NCI-H2107 treated with DMSO at 0.1 percent for 48 hours (cell line): ENCODE data around the gene FOXS1.
"Not testable (repeated sequence)": the region's sequence is repeated elsewhere in the genome, so short reads cannot be mapped to it uniquely, and the experiment has no call there.

Experiments
- DNase-seq: peaks from one replicate; lab custom pipeline; 2025; ENCODE audit not compliant: unreplicated experiment; lab: John Stamatoyannopoulos, UW

The FOXS1 gene

GRCh38 chr20:31840906-31841816, 4.2 kb downstream of the FOXS1 start:
- no peak for DNase-seq

DNA sequence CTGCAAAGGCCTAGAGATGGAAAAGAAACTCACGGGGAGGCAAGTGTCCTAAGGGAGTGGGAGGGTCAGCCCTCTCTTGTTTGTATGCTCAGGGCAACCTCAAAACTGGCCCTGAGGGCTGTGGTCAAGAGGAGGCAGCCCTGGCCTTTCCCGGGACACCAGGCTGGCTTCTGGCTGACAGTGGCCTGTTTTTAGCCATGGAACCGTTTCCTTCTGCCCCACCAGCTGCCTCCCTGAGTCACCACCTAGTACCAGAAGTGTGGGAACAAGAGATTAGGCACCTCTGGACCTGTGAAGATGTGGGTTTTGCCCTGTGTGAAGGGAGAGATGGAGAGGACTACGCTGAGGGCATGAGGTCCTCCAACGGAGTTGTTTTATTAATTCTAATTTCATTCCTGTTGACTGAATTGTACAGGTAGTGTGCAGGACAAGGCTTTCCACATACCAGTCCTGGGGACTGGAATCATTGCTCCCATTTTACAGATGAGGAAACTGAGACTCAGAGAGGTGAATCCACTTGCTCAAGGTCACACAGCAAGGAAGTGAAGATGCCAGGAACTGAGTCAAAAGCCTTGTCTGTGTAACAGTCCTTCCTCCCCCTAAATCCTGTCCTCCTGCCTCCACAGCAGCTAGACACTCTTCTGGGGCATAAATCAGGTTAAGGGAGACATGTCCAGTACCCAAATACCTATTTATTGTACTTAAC, 5.5 kb downstream of the FOXS1 start:
- no peak for DNase-seq

- DNase-seq = no peak
Observed at GRCh38 chr20:31838646-31839292, 6.6 kb downstream of the FOXS1 start.

- DNase-seq = no peak
Observed at GRCh38 chr20:31837896-31838397, 7.5 kb downstream of the FOXS1 start.

- DNase-seq = no peak
Observed at GRCh38 chr20:31836853-31837608, 8.4 kb downstream of the FOXS1 start.

DNA sequence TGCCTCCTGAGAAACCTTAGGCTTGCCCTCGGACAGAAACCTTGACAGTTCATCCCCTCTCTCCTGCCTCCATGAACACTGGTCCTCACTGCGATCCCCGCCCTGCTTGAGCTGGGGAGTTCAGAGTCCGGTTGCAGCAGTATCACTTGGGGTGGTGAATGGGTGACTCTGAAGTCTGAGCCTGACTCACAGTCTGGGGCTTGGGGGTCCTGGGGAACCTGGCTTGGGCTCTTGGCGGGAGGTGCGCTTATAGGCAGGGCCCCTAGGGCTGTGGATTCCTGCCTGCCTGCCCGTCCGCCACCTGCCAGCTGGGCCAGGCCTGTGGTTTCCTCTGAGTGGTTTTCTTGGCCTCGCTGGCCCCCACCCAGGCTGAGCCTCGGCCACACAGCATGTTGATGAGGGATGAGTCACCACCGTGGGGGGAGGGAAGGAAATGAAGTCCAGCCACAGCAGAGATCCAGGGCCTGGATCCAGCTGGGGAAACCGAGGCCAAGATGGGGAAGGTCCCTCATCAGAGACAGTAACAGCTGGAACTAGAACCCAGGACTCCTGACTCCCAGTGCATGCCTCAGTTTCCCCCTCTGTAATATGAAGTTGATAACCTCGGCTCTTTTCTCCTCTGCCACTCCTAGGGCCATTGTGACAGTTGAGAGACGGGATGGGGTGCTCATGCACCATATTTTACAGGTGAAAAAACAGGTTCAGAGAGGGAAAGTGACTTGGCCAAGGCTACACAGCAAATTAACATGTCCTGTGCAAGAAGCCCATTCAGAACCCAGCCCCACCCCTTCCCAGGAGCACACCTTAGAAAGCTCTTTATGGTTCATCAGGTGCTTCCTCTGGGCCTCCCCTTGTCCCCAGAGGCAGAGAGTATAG, 9.2 kb downstream of the FOXS1 start:
- DNase-seq = no peak

GRCh38 chr20:31835554-31835953, 9.8 kb downstream of the FOXS1 start:
- no peak for DNase-seq

DNA sequence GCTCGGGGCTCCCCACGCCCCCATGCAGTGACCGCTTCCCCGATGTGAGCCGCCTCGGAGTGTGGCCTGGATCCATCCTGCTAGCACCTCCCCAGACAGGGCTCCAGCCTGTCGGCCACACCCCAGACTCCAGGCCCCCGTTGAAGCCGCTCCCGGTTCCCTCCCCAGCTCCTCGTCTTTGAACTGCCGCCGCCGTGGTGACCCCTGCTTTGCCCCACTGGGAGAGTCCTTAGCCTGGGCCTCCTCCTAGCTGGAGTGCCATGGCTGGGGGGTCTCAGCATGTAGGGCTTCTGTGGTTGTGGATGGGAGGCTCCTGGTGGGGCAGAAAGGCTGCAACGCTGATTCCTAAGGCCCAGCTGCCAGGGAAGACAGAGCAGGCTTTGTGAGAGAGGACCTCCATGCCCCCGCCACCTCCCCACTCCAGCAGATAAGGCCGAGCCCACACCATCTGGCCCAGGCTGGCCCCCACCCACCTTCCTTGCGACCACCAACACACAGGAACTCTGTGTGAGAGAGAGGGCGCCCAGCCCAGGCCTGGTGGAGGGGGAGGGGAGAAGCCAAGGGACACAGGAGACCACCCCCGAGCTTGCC, 11.4 kb downstream of the FOXS1 start:
- no peak for DNase-seq

DNA sequence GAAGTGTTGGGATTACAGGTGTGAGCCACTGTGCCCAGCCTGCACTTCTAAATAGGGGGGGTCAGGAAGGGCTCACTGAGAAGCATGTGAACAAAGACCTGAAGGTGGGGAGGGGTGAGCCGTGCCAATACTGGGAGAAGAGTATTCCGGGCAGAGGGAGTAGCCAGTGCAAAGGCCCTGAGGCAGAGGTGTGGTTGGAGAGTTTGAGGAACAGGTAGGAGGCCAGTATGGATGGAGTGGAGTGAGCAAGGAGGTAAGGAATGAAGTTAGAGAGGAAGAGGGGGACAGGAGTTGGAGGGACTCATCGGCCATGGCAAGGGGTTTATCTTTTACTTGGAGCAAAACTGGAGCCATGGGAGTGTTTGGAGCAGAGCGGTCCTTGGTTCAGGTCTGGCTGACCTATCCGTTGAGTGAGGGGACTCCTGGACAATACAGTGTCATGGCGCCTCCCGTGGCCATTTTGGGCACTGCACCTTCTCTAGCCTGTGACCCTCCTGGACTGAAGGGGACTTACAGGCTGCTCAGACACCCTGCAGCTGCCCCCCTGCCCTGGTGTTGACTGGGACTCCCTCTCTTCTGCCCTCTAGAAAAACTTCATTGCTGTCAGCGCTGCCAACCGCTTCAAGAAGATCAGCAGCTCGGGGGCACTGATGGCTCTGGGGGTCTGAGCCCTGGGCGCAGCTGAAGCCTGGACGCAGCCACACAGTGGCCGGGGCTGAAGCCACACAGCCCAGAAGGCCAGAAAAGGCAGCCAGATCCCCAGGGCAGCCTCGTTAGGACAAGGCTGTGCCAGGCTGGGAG, 12.1 kb downstream of the FOXS1 start:
- no peak for DNase-seq

DNA sequence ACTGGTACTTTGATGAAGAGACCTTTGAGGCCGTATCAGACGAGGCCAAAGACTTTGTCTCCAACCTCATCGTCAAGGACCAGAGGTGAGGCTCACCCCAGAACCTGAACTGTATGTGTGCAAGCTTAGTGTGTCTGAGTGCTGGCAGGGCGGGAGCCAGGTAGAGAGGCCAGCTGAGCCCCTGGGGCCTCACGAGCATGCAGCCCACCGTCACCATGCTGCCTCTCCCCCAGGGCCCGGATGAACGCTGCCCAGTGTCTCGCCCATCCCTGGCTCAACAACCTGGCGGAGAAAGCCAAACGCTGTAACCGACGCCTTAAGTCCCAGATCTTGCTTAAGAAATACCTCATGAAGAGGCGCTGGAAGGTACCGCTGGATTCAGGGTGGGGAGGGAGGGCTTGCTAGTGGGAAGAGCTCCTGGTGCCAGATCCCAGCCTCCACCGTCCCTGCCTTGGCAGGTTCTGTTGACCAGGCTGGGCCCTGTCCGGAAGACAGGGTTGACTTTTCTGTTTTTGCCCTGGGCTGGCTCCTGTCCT, 13.6 kb downstream of the FOXS1 start:
- DNase-seq = no peak

- DNase-seq = no peak
Observed at GRCh38 chr20:31831211-31831610, 14.2 kb downstream of the FOXS1 start.

GRCh38 chr20:31830406-31830981, 14.9 kb downstream of the FOXS1 start:
- no peak for DNase-seq

DNA sequence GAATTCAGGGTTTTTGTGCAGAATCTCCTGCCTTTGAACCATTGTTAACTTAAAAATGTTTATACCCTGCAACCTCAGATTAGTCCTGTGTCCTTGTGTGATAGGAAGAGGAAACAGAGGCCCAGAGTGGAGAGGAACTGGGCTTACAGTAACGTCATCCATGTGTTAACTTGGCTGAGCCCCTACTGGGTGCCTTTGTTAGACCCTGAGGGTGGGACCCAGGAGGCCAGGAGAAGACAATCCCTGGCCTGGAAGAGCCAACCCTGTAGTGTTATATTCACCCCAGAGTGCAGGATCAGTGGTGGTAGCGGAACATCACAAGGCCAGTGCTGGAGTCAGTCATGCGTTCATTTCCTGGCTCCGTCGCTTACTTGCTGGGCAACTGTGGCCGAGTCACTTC, 15.7 kb downstream of the FOXS1 start:
- no peak for DNase-seq

- not testable (repeated sequence) for DNase-seq
Observed at GRCh38 chr20:31828016-31828415, 17.4 kb downstream of the FOXS1 start.

GRCh38 chr20:31827059-31827458, 18.3 kb downstream of the FOXS1 start:
- no peak for DNase-seq

GRCh38 chr20:31826074-31826473, 19.3 kb downstream of the FOXS1 start:
- DNase-seq = no peak

- DNase-seq = no peak
Observed at GRCh38 chr20:31824554-31825313, 20.7 kb downstream of the FOXS1 start.
